Measurements from ENCODE around the gene HCFC2. TPM values are rescaled to one million over a fixed set of nuclear protein-coding genes. Genes with fewer than 3 reads are reported as not detected.
"Not testable (repeated sequence)": the region's sequence is repeated elsewhere in the genome, so short reads cannot be mapped to it uniquely, and the experiment has no call there.

Gene HCFC2
- 10 to 100 TPM in 3 of 6 experiments, 1 to 10 TPM in 3; 7.3 to 12.7 (median 9.7) TPM for total RNA-seq
- long read RNA-seq, partial matches to known transcripts = 1 of 1 reads
- long read RNA-seq, other reads (novel, unspliced or antisense) = 0 of 1 reads

DNA sequence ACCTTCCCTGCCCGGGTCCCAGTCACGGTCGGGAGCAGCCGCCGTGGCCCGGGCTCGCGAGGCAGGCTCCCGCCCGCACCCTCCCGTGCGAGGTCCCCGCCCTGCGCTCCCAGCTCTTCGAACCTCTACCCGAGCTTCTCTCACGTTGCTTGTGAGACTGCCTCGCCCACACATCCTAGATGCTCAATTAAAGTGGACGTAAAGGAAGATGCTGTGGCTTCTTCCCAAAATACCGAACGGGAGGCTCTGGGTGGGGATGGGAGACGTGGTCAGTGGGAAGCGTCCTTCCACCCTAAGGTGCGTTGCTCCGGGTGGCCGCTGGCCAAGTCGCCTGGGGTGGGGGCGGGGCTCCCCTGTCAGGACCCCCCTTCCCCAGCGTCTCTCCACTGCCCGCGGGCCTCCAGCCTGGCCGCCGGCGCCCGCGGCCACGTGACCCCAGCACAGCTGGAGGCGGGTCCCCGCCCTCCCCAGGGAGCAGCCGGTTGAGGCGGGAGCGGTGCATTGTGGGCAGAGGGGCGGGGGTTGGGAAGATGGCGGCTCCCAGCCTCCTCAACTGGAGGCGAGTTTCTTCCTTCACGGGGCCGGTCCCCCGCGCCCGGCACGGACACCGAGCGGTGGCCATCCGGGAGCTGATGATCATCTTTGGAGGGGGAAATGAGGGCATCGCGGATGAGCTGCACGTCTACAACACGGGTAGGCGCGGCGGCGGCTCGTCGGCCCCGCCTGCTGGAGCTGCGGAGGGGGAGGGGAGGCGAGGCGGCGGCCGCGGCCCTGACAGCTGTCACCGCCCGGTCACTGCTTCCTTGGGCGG is at the start of gene HCFC2:
HCFC2 (plus strand) TSS at position 501 of the 811 bp plus-strand sequence; CDS start at position 531, 30 bp downstream.
- H3K27me3 ChIP-seq = no peaks in the 10 kb centered on the region
- H3K4me3 ChIP-seq = peak within 1 kb of the TSS; percentile 82 to 94 (median 84)
- peak within 1 kb of the TSS; percentile 71 to 75 (median 75) for H3K27ac ChIP-seq
- H3K36me3 ChIP-seq = peaks cover 0 to 15% (median 3%) of the 10 kb centered on the region in 4 donors
- peak; percentile 94 to 95 (median 95) for DNase-seq
- intact Hi-C loops (cut with DNase I) = no loop called here
- ATAC-seq = peak; percentile 95 to 98 (median 96)
- no peaks in the 10 kb centered on the region for H3K9me3 ChIP-seq
- peaks cover 0 to 14% (median 7%) of the 10 kb centered on the region in 4 donors for H3K4me1 ChIP-seq
- WGBS (ENCODE audit: insufficient coverage, low coverage, low lambda C conversion rate, missing lambda C conversion rate) = 0% methylated on average over 30 of the region's 74 CpGs
- TF ChIP-seq POLR2A (IDR thresholded peaks at IDR 0.05) = peak; percentile 73
- TF ChIP-seq, protein P1, sequence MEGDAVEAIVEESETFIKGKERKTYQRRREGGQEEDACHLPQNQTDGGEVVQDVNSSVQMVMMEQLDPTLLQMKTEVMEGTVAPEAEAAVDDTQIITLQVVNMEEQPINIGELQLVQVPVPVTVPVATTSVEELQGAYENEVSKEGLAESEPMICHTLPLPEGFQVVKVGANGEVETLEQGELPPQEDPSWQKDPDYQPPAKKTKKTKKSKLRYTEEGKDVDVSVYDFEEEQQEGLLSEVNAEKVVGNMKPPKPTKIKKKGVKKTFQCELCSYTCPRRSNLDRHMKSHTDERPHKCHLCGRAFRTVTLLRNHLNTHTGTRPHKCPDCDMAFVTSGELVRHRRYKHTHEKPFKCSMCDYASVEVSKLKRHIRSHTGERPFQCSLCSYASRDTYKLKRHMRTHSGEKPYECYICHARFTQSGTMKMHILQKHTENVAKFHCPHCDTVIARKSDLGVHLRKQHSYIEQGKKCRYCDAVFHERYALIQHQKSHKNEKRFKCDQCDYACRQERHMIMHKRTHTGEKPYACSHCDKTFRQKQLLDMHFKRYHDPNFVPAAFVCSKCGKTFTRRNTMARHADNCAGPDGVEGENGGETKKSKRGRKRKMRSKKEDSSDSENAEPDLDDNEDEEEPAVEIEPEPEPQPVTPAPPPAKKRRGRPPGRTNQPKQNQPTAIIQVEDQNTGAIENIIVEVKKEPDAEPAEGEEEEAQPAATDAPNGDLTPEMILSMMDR (IDR thresholded peaks at IDR 0.05) = no peak

DNA sequence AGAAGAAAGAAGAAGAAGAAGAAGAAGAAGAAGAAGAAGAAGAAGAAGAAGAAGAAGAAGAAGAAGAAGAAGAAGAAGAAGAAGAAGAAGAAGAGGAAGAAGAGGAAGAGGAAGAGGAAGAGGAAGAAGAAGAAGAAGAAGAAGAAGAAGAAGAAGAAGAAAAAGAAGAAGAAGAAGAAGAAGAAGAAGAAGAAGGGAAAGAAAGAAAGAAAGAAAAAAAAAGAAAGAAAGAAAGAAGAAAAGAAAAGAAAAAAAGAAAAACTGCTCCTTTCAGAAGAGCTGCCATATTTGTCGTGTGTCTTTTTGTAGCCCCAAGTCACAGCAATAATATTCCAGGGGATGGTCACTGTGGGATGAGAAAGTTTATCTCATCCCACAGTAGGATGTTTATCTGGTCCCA is 42.5 kb upstream of the HCFC2 start:
- H3K4me3 ChIP-seq; DNase-seq; intact Hi-C loops (cut with DNase I); H3K27me3 ChIP-seq; ATAC-seq; H3K4me1 ChIP-seq; H3K27ac ChIP-seq; H3K36me3 ChIP-seq; H3K9me3 ChIP-seq: not testable (repeated sequence)
- 63% methylated on average over 1 of the region's 1 CpG for WGBS (ENCODE audit: insufficient coverage, low coverage, low lambda C conversion rate, missing lambda C conversion rate)

DNA sequence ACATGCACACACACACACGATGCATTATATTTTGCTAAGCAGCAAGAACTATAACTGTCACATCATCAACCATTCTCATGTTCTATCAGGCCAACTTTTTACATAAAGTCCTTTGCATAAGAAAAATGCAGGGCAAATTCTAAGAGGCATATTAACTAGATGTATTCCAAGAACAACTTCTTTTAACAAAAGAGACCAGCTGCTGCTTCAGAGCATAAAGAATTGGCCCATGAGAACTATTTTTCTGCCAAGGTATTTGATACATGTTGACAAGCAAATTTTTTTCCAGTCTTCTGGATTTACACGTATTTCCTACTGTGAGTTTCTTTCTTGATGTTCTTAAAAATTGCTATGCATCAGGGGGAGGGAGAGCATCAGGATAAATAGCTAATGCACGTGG is 41.5 kb upstream of the HCFC2 start:
- no peaks in the 10 kb centered on the region for H3K4me1 ChIP-seq
- ATAC-seq (no peak), DNase-seq (no peak)
- 50% methylated on average over 3 of the region's 3 CpGs for WGBS (ENCODE audit: insufficient coverage, low coverage, low lambda C conversion rate, missing lambda C conversion rate)
- no peaks in the 10 kb centered on the region for H3K36me3 ChIP-seq
- TF ChIP-seq, protein P1 (IDR thresholded peaks at IDR 0.05) = no peak
- no peak for TF ChIP-seq POLR2A (IDR thresholded peaks at IDR 0.05)
- no peak overlapping the region for H3K27ac ChIP-seq
- H3K27me3 ChIP-seq = no peaks in the 10 kb centered on the region
- intact Hi-C loops (cut with DNase I) = no loop called here
- H3K9me3 ChIP-seq = no peaks in the 10 kb centered on the region
- no peak overlapping the region for H3K4me3 ChIP-seq

DNA sequence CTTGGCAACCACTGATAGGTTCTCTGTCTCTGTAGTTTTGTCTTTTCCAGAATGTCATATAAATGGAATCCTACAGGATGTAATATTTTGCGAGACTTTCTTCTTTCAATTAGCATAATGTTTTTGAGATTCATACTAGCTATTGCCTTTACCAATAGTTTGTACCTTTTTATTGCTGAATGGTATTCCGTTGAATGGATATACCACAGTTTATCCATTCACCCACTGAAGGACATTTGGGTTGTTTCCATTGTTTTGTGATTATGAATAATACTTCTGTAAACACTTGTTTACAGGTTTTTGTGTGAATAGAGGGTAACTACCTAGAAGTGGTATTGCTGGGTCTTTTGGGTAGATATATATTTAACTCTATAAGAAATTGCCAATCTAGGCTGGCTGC is 40.6 kb upstream of the HCFC2 start:
- TF ChIP-seq, protein P1 (IDR thresholded peaks at IDR 0.05) = no peak
- no peak for TF ChIP-seq POLR2A (IDR thresholded peaks at IDR 0.05)
- Histone ChIP-seq H3K4me1 (no peaks in the 10 kb centered on the region), H3K9me3 (no peaks in the 10 kb centered on the region), H3K27me3 (no peaks in the 10 kb centered on the region), H3K4me3 (no peak overlapping the region), H3K36me3 (no peaks in the 10 kb centered on the region), H3K27ac (no peak overlapping the region)
- intact Hi-C loops (cut with DNase I) = no loop called here
- 46% methylated on average over 2 of the region's 2 CpGs for WGBS (ENCODE audit: insufficient coverage, low coverage, low lambda C conversion rate, missing lambda C conversion rate)
- ATAC-seq (no peak), DNase-seq (no peak)

DNA sequence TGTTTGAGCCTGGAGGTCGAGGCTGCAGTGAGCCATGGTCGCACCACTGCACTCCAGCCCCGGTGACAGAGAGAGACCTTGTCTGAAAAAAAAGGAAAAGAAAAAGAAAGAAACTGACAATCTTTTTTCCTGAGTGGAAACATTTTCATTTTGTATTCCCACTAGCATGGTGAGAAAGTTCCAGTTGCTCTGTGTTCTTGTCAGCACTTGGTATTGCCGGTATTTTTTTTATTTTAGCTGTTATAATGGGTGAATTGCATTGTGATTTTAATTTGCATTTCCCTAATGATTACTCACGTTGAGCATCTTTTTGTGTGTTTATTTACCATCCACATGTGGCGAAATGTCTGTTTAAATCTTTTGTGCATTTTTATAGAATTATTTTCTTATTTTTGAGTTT is 40.0 kb upstream of the HCFC2 start:
- Histone ChIP-seq H3K4me1 (no peaks in the 10 kb centered on the region), H3K27ac (no peak overlapping the region), H3K27me3 (no peaks in the 10 kb centered on the region), H3K36me3 (no peaks in the 10 kb centered on the region), H3K4me3 (no peak overlapping the region), H3K9me3 (no peaks in the 10 kb centered on the region)
- TF ChIP-seq POLR2A (IDR thresholded peaks at IDR 0.05) = no peak
- TF ChIP-seq, protein P1 (IDR thresholded peaks at IDR 0.05) = no peak
- intact Hi-C loops (cut with DNase I) = no loop called here
- WGBS (ENCODE audit: insufficient coverage, low coverage, low lambda C conversion rate, missing lambda C conversion rate) = 83% methylated on average over 6 of the region's 6 CpGs
- no peak for ATAC-seq
- no peak for DNase-seq
